Measurements from ENCODE around the gene ZCRB1. TPM values are rescaled to one million over a fixed set of nuclear protein-coding genes. Genes with fewer than 3 reads are reported as not detected.

ZCRB1 gene
- total RNA-seq, 2 experiments from 2014 or later: 30.3 to 31.4 TPM

- no peak overlapping the region for H3K4me3 Mint-ChIP-seq
Measured at GRCh38 chr12:42323856-42324255, 2.0 kb downstream of the ZCRB1 start.

DNA sequence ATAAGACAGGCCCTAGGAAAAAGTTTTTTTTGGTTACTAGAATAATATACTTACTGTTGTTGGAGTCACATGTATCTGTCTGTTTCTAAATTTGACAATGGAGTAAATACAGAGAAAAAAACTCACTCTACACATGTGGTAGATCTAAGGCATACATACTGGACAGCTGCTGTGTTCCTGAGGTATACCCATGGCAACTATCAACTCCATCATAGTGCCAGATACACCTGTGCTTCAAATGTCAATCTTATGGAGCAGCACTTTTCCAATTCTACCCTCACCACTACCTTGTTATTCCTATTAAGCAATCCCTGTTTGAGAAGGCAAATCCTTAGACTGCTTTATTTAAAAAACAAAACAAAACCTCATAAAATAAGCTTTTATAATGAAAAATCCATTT is 3.3 kb downstream of the ZCRB1 start:
- H3K4me1 ChIP-seq (ENCODE audit: insufficient read depth, low read length): peaks cover 10% of the 10 kb centered on the region
- POLR2A ChIA-PET: no interaction called here
- ATAC-seq (ENCODE audit: poor library complexity) (no peak), DNase-seq (no peak)
- Mint-ChIP-seq H3K27ac (no peak overlapping the region), H3K9me3 (no peaks in the 10 kb centered on the region), H3K4me1 (ENCODE audit: low read depth) (peaks cover 32% of the 10 kb centered on the region), H3K27me3 (no peaks in the 10 kb centered on the region), H3K4me3 (no peak overlapping the region), H3K36me3 (ENCODE audit: low read depth) (peaks cover 55% of the 10 kb centered on the region)
- no peaks in the 10 kb centered on the region for H3K27me3 ChIP-seq (ENCODE audit: control insufficient read depth in 1 of 2, insufficient read depth in 2 of 2, low read length in 2 of 2)
- no peaks in the 10 kb centered on the region for H3K9me3 ChIP-seq (ENCODE audit: control insufficient read depth in 1 of 2, insufficient read depth in 1 of 2, low read length in 2 of 2)
- intact Hi-C loops (cut with DNase I, micrococcal nuclease): no loop called here
- H3K36me3 ChIP-seq (ENCODE audit: insufficient read depth, low read length): peaks cover 3% of the 10 kb centered on the region
- H3K27ac ChIP-seq (ENCODE audit: low read depth in 1 of 2, low read length in 2 of 2): no peak overlapping the region
- TF ChIP-seq CTCF (IDR thresholded peaks at IDR 0.05): no peak
- no peak overlapping the region for H3K4me3 ChIP-seq (ENCODE audit: low read length)
- CTCF ChIA-PET: no interaction called here

More at GRCh38 chr12:42323856-42324255, 2.0 kb downstream of the ZCRB1 start:
- Mint-ChIP-seq H3K36me3 (ENCODE audit: low read depth) (peaks cover 49% of the 10 kb centered on the region), H3K9me3 (no peaks in the 10 kb centered on the region), H3K27me3 (no peaks in the 10 kb centered on the region), H3K27ac (no peak overlapping the region), H3K4me1 (ENCODE audit: low read depth) (peaks cover 45% of the 10 kb centered on the region)
- H3K27ac ChIP-seq (ENCODE audit: low read depth in 1 of 2, low read length in 2 of 2): no peak overlapping the region
- H3K27me3 ChIP-seq (ENCODE audit: control insufficient read depth in 1 of 2, insufficient read depth in 2 of 2, low read length in 2 of 2): no peaks in the 10 kb centered on the region
- H3K4me1 ChIP-seq (ENCODE audit: insufficient read depth, low read length): peaks cover 17% of the 10 kb centered on the region
- DNase-seq (no peak), ATAC-seq (ENCODE audit: poor library complexity) (no peak)
- no peaks in the 10 kb centered on the region for H3K9me3 ChIP-seq (ENCODE audit: control insufficient read depth in 1 of 2, insufficient read depth in 1 of 2, low read length in 2 of 2)
- ChIA-PET POLR2A (no interaction called here), CTCF (no interaction called here)
- H3K36me3 ChIP-seq (ENCODE audit: insufficient read depth, low read length): peaks cover 3% of the 10 kb centered on the region
- intact Hi-C loops (cut with DNase I, micrococcal nuclease): no loop called here
- TF ChIP-seq CTCF (IDR thresholded peaks at IDR 0.05): no peak
- no peak overlapping the region for H3K4me3 ChIP-seq (ENCODE audit: low read length)

DNA sequence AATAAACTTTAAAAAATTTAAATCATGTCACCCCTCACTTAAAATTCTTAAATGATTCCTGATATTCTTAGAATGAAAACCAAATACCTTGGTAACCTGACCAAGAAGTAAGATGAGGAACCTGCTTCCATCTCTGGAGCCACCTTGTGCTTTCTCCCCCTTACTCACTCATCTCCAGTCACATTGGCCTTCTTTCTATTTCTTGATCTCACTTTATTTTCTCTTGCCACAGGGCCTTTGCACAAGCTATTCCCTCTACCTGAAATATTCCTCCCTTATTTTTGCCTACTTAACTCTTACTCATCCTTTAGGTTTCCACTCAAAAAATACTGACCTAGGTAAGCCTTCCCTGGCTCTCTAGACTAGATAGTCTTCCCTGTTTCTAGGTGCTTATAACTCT is 5.1 kb downstream of the ZCRB1 start:
- ChIA-PET POLR2A (no interaction called here), CTCF (no interaction called here)
- TF ChIP-seq CTCF (IDR thresholded peaks at IDR 0.05): no peak
- no peaks in the 10 kb centered on the region for H3K27me3 ChIP-seq (ENCODE audit: control insufficient read depth in 1 of 2, insufficient read depth in 2 of 2, low read length in 2 of 2)
- no peak for ATAC-seq (ENCODE audit: poor library complexity)
- H3K9me3 ChIP-seq (ENCODE audit: control insufficient read depth in 1 of 2, insufficient read depth in 1 of 2, low read length in 2 of 2): no peaks in the 10 kb centered on the region
- Mint-ChIP-seq H3K9me3 (no peaks in the 10 kb centered on the region), H3K36me3 (ENCODE audit: low read depth) (peaks cover 49% of the 10 kb centered on the region), H3K4me3 (no peak overlapping the region), H3K27ac (no peak overlapping the region), H3K4me1 (ENCODE audit: low read depth) (peaks cover 14% of the 10 kb centered on the region), H3K27me3 (no peaks in the 10 kb centered on the region)
- no peak for DNase-seq
- H3K4me1 ChIP-seq (ENCODE audit: insufficient read depth, low read length): no peaks in the 10 kb centered on the region
- intact Hi-C loops (cut with DNase I, micrococcal nuclease): no loop called here
- H3K36me3 ChIP-seq (ENCODE audit: insufficient read depth, low read length): peaks cover 12% of the 10 kb centered on the region
- no peak overlapping the region for H3K27ac ChIP-seq (ENCODE audit: low read depth in 1 of 2, low read length in 2 of 2)
- H3K4me3 ChIP-seq (ENCODE audit: low read length): no peak overlapping the region

Measured in CD4-positive, alpha-beta T cell (primary cell).